ENCODE measurements around the gene VPS13C.

- no peak for TF ChIP-seq EZH2 (IDR thresholded peaks at IDR 0.05; ENCODE audit: insufficient read depth, poor library complexity, severe bottlenecking)
- no peak for TF ChIP-seq EZH2phosphoT487 (IDR thresholded peaks at IDR 0.05; ENCODE audit: insufficient read depth, low read depth)
Observed at GRCh38 chr15:61827131-61827530, 233.1 kb downstream of the VPS13C start.
